Astrocyte (in vitro differentiated cells and primary cell): ENCODE results near the gene SDK1. TPM values are rescaled to one million over a fixed set of nuclear protein-coding genes. Genes with fewer than 3 reads are reported as not detected.

Source experiments
- DNase-seq: peaks from one replicate; pipeline ENCODE4 v3.0.0-alpha.2; 2010; ENCODE audit warnings: low read depth
- FAIRE-seq: peaks from 2 replicates; lab custom pipeline; 2011; peaks lifted over from hg19 to GRCh38; lab: Jason Lieb, UNC
- H2AFZ ChIP-seq: 2 replicates; pipeline ENCODE4 v1.6.0; 2012; ENCODE audit warnings: low read depth, low read length, inconsistent platforms
- H3K27ac ChIP-seq: 2 replicates; pipeline ENCODE4 v1.5.1; 2011; ENCODE audit warnings: low read depth, low read length, inconsistent platforms
- H3K27me3 ChIP-seq: 2 replicates; pipeline ENCODE4 v1.6.0; 2011; ENCODE audit warnings: low read length, inconsistent platforms; ENCODE audit not compliant: insufficient read depth
- H3K36me3 ChIP-seq: 2 replicates; pipeline ENCODE4 v1.5.1; 2011; ENCODE audit warnings: low read length, inconsistent platforms; ENCODE audit not compliant: insufficient read depth
- H3K4me1 ChIP-seq: 2 replicates; pipeline ENCODE4 v1.5.1; 2011; ENCODE audit warnings: low read length, inconsistent platforms; ENCODE audit not compliant: insufficient read depth
- H3K4me2 ChIP-seq: 2 replicates; pipeline ENCODE4 v1.6.0; 2012; ENCODE audit warnings: low read length, inconsistent platforms
- H3K4me3 ChIP-seq: 2 replicates; pipeline ENCODE4 v1.5.1; 2011; ENCODE audit warnings: low read depth, mild to moderate bottlenecking, low read length, inconsistent platforms; ENCODE audit not compliant: insufficient read depth
- H3K79me2 ChIP-seq: 2 replicates; pipeline ENCODE4 v1.6.0; 2012; ENCODE audit warnings: mild to moderate bottlenecking, low read length, inconsistent platforms; ENCODE audit not compliant: insufficient read depth
- H3K9ac ChIP-seq: 2 replicates; pipeline ENCODE4 v1.6.0; 2012; ENCODE audit warnings: mild to moderate bottlenecking, low read length, inconsistent platforms
- H3K9me3 ChIP-seq: 2 replicates; pipeline ENCODE4 v1.5.1; 2012; ENCODE audit warnings: low read depth, mild to moderate bottlenecking, low read length, inconsistent platforms; ENCODE audit not compliant: insufficient read depth
- H4K20me1 ChIP-seq: 2 replicates; pipeline ENCODE4 v1.6.0; 2012; ENCODE audit warnings: low read length, inconsistent platforms; ENCODE audit not compliant: insufficient read depth
- H3K27ac Mint-ChIP-seq: one replicate; pipeline ENCODE4 v1.8.0; 2021; ENCODE audit warnings: mild to moderate bottlenecking, mixed read lengths; ENCODE audit not compliant: unreplicated experiment
- H3K27me3 Mint-ChIP-seq: one replicate; pipeline ENCODE4 v1.8.0; 2021; ENCODE audit warnings: low read depth, mixed read lengths; ENCODE audit not compliant: unreplicated experiment
- H3K36me3 Mint-ChIP-seq: one replicate; pipeline ENCODE4 v1.8.0; 2021; ENCODE audit warnings: low read depth, mixed read lengths; ENCODE audit not compliant: unreplicated experiment
- H3K4me1 Mint-ChIP-seq: one replicate; pipeline ENCODE4 v1.8.0; 2021; ENCODE audit warnings: low read depth, mixed read lengths; ENCODE audit not compliant: unreplicated experiment
- H3K4me3 Mint-ChIP-seq: one replicate; pipeline ENCODE4 v1.8.0; 2021; ENCODE audit warnings: mild to moderate bottlenecking, moderate library complexity, mixed read lengths; ENCODE audit not compliant: unreplicated experiment
- H3K9me3 Mint-ChIP-seq: one replicate; pipeline ENCODE4 v1.8.0; 2021; ENCODE audit warnings: mild to moderate bottlenecking, mixed read lengths; ENCODE audit not compliant: unreplicated experiment
- CTCF ChIP-seq: IDR thresholded peaks from 2 replicates; pipeline ENCODE4 v1.5.1; 2011; ENCODE audit warnings: low read depth, mild to moderate bottlenecking, inconsistent platforms, low read length, moderate library complexity; ENCODE audit not compliant: insufficient read depth
- EZH2 ChIP-seq: IDR thresholded peaks from 2 replicates; pipeline ENCODE4 v1.6.1; 2012; ENCODE audit warnings: mild to moderate bottlenecking, low read length, inconsistent platforms; ENCODE audit not compliant: insufficient read depth
- total RNA-seq: library from RNA; stranded (reverse); gene quantifications from 2 replicates; pipeline ENCODE4 v1.2.1, GENCODE V29; 2021

SDK1 gene
- total RNA-seq, 1 donor from 2014 or later = 4.2 TPM

DNA sequence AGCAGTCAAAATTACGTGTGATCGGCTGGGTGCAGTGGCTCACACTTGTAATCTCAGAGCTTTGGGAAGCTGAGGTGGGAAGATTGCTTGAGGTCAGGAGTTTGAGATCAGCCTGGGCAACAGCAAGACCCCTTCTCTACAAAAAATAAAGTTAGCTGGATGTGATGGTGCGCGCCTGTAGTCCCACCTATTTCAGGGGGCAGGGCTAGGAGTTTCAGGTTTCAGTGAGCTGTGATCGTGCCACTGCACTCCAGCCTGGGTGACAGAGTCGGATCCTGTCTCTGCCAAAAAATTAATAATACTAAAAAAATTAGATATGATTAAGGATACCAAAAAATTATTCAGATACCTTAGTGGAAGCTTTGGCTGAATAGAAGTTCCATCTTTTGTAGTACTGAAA lies 136.4 kb downstream of the SDK1 start:
- H3K36me3 ChIP-seq = no peaks in the 10 kb centered on the region
- no peak overlapping the region for H2AFZ ChIP-seq
- no peaks in the 10 kb centered on the region for H4K20me1 ChIP-seq
- peaks cover 21% of the 10 kb centered on the region for H3K4me1 ChIP-seq
- H3K79me2 ChIP-seq = no peaks in the 10 kb centered on the region
- Mint-ChIP-seq H3K27ac (peak overlapping the region; percentile 60), H3K36me3 (peaks cover 2% of the 10 kb centered on the region), H3K4me1 (peaks cover 25% of the 10 kb centered on the region), H3K4me3 (peak overlapping the region; percentile 30), H3K9me3 (no peaks in the 10 kb centered on the region), H3K27me3 (no peaks in the 10 kb centered on the region)
- no peak for TF ChIP-seq CTCF
- TF ChIP-seq EZH2 = no peak
- DNase-seq (no peak), FAIRE-seq (no peak)
- peak overlapping the region; percentile 53 for H3K9ac ChIP-seq
- H3K4me3 ChIP-seq = peak overlapping the region; percentile 19
- H3K9me3 ChIP-seq = no peaks in the 10 kb centered on the region
- no peaks in the 10 kb centered on the region for H3K27me3 ChIP-seq
- H3K27ac ChIP-seq = peak overlapping the region; percentile 63
- peak overlapping the region; percentile 66 for H3K4me2 ChIP-seq

DNA sequence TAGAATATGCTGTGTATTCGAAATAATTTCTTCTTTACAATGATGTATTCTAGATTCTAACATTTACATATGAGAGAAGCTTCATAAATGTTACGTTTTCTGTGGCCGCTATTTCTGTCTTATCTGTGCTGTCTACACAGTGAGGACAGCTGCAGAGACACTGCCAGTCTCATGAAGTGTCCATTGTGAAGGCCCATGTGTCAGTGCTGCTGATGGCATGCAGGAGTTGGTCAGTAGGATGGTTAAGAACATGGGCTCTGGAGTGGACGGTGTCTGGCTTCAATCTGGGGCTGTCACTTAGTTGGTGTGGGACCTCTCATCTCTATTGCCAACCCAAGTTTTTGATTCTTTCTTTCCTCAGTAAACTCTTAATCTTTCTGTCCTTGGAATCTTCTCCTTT lies 137.3 kb downstream of the SDK1 start:
- TF ChIP-seq EZH2 (no peak), CTCF (no peak)
- Histone ChIP-seq H3K9ac (no peak overlapping the region), H3K79me2 (no peaks in the 10 kb centered on the region), H2AFZ (no peak overlapping the region), H3K9me3 (no peaks in the 10 kb centered on the region), H3K4me2 (peak overlapping the region; percentile 66), H3K27ac (no peak overlapping the region), H3K4me3 (no peak overlapping the region), H3K36me3 (no peaks in the 10 kb centered on the region), H3K27me3 (no peaks in the 10 kb centered on the region), H4K20me1 (no peaks in the 10 kb centered on the region), H3K4me1 (peaks cover 21% of the 10 kb centered on the region)
- DNase-seq = no peak
- no peak overlapping the region for H3K27ac Mint-ChIP-seq
- FAIRE-seq = no peak
- peaks cover 2% of the 10 kb centered on the region for H3K36me3 Mint-ChIP-seq
- peaks cover 19% of the 10 kb centered on the region for H3K4me1 Mint-ChIP-seq
- H3K27me3 Mint-ChIP-seq = no peaks in the 10 kb centered on the region
- no peak overlapping the region for H3K4me3 Mint-ChIP-seq
- no peaks in the 10 kb centered on the region for H3K9me3 Mint-ChIP-seq

GRCh38 chr7:3439333-3440030 lies 138.4 kb downstream of the SDK1 start:
- Histone ChIP-seq H3K4me1 (peaks cover 21% of the 10 kb centered on the region), H3K4me3 (no peak overlapping the region), H4K20me1 (no peaks in the 10 kb centered on the region), H3K9me3 (no peaks in the 10 kb centered on the region), H3K4me2 (peak overlapping the region; percentile 66), H3K36me3 (no peaks in the 10 kb centered on the region), H3K27ac (peak overlapping the region; percentile 30), H3K79me2 (no peaks in the 10 kb centered on the region), H3K27me3 (no peaks in the 10 kb centered on the region), H2AFZ (no peak overlapping the region), H3K9ac (no peak overlapping the region)
- DNase-seq (peak; percentile 98), FAIRE-seq (peak; percentile 54)
- Mint-ChIP-seq H3K27ac (peak overlapping the region; percentile 63), H3K36me3 (peaks cover 2% of the 10 kb centered on the region), H3K27me3 (no peaks in the 10 kb centered on the region), H3K4me3 (no peak overlapping the region), H3K9me3 (no peaks in the 10 kb centered on the region), H3K4me1 (peaks cover 19% of the 10 kb centered on the region)
- TF ChIP-seq CTCF (no peak), EZH2 (no peak)
